Activated CD8-positive, alpha-beta memory T cell treated with anti-CD3 and anti-CD28 coated beads for 48 hours (primary cell): ENCODE results near the gene ITGB2.
"Not testable (repeated sequence)": the region's sequence is repeated elsewhere in the genome, so short reads cannot be mapped to it uniquely, and the experiment has no call there.

Source experiments
- DNase-seq, 3 experiments: peaks; one replicate each; pipeline ENCODE4 v3.0.0-alpha.2; 2020; ENCODE audit warnings: low read depth in 2 of 3, low spot score in 2 of 3

The ITGB2 gene

GRCh38 chr21:44942566-44942965 is 21.9 kb upstream of the ITGB2 start:
- DNase-seq = no peak

- DNase-seq = no peak
Observed at GRCh38 chr21:44941567-44941966, 20.9 kb upstream of the ITGB2 start.

- no peak for DNase-seq
Observed at GRCh38 chr21:44940116-44940631, 19.5 kb upstream of the ITGB2 start.

GRCh38 chr21:44939532-44940115 is 18.9 kb upstream of the ITGB2 start, which contains the start of gene SLX9:
Gene SLX9 (plus strand): TSS chr21:44940029. CDS start chr21:44940058, 29 bp downstream.
- DNase-seq = peak in 2 of 3 experiments; percentile 59 to 68

GRCh38 chr21:44938772-44939531 is 18.3 kb upstream of the ITGB2 start:
- no peak for DNase-seq

GRCh38 chr21:44935533-44935927 is 14.8 kb upstream of the ITGB2 start:
- DNase-seq = no peak

- no peak for DNase-seq
Observed at GRCh38 chr21:44934797-44935532, 14.3 kb upstream of the ITGB2 start.

GRCh38 chr21:44934276-44934675 is 13.6 kb upstream of the ITGB2 start:
- DNase-seq = no peak

- no peak for DNase-seq
Observed at GRCh38 chr21:44933918-44934260, 13.2 kb upstream of the ITGB2 start.

- DNase-seq = no peak
Observed at GRCh38 chr21:44933199-44933917, 12.7 kb upstream of the ITGB2 start.

- DNase-seq = no peak
Observed at GRCh38 chr21:44932408-44933181, 11.9 kb upstream of the ITGB2 start.

- no peak for DNase-seq
Observed at GRCh38 chr21:44931501-44932407, 11.1 kb upstream of the ITGB2 start.

- no peak for DNase-seq
Observed at GRCh38 chr21:44931137-44931500, 10.4 kb upstream of the ITGB2 start.

GRCh38 chr21:44930543-44930981 is 9.9 kb upstream of the ITGB2 start:
- DNase-seq = no peak

GRCh38 chr21:44929799-44930542 is 9.3 kb upstream of the ITGB2 start:
- DNase-seq = no peak

GRCh38 chr21:44929242-44929798 is 8.6 kb upstream of the ITGB2 start:
- DNase-seq = no peak

GRCh38 chr21:44928500-44929241 is 8.0 kb upstream of the ITGB2 start:
- DNase-seq = not testable (repeated sequence)
